Measurements from ENCODE around the gene ITFG1. TPM values are rescaled to one million over a fixed set of nuclear protein-coding genes. Genes with fewer than 3 reads are reported as not detected.

Gene ITFG1
- 40.9 TPM for total RNA-seq (ENCODE audit: insufficient read depth, low replicate concordance)

DNA sequence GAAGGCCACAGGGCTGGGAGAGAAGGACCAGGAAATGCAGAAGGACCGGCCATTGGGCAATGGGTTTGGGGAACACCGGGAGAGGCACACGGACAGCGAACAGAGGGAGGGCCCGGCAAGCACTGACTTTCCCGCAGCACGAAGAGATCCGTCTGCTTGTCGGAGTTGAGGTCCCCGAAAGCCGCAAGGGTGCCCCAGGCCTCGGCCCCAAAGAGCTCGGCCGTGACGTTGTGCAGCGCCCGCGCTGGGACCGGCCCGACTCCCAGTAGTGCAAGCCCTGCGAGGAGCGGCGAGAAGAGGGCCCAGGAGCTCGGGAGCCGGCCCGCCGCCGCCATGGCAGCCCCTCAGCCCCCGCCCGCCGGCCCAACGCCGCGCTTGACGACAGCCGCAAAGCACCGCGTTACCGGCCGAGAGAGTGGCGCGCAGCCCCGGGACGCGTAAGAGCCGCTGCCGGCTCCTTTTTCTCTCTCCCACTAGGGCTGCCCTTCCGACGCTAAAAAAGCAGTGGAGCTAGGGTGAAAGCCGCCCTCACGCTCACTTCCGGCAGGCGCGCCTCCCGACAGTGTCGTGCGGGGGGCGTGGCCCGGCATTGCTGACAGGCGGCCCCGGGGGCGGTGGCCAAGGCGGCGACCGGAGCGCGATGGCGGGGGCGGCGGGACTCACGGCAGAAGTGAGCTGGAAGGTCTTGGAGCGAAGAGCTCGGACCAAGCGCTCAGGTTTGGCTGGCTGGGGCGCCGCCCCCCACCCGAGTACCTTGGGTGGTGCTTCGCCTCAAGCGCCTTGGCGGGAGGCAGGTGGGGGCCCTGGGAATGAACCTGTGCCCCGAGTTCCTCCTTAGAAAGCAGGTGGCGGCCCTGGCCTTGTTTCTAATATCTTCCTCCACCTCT, at the start of gene ITFG1, which contains the start of gene PHKB:
ITFG1 (minus strand) TSS at position 353 of the 887 bp plus-strand sequence; CDS start at position 335, 18 bp downstream.
PHKB (plus strand) TSS at position 621 of the 887 bp plus-strand sequence; CDS start at position 641, 20 bp downstream.
- DNase-seq (ENCODE audit: low spot score), result peak; percentile 93

DNA sequence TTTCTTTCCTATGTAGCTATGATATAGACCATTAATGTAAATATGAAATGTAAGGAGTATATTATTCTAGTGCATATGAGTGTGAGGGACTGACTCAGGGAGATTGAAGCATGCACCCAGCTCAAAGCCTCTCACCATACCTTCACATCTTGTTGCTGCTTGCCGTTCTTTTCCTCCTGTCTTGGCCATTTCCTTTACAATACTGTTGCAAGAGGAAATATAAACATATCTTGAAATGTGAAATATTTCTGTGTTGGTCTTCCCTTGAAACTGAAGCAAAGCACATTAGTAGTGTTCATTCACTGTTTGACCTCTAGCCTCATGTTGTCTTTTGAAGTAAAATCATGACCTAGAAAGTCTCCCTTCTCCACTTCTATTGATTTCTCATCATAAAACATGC, 46.8 kb upstream of the ITFG1 start:
- DNase-seq (ENCODE audit: low spot score), result no peak

GRCh38 chr16:47506800-47507199, 45.9 kb upstream of the ITFG1 start:
- DNase-seq (ENCODE audit: low spot score), result no peak

DNA sequence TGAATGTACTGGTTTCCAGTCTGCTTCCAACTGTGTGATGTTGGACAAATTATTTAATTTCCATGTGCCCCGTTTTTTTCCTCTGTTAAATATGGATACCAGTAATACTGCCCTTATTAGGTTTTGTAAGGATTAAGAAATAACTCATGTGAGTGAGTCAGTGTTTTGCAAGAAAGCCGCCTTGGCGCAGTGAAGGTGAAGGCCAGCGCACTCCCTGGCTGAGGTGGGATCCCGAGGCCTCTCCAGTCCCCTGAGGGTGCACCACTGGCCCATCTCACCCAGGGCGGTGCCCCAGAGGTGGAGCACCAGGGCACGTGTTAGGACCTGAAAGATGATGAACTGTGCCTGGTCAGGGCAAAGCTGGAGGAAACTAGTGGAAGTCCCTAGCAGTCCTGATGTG, 43.7 kb upstream of the ITFG1 start:
- DNase-seq (ENCODE audit: low spot score), result no peak

DNA sequence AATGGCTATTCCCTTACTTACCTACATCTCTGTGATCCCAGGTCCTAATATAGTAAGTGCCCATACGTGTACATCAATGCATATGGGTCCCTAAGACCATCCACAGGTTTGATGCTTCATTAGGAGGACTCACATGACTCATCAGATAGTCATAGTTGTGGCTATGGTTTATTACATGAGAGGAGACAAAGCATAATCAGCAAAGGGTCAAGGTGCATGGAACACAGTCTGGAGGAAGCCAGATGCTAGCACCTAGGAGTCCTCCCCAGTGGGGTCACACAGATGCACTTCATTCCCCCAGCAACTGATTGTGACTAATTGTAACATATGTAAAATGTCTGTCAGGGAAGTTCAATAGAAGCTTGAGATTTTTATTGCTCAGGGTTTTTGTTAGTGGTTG, 43.1 kb upstream of the ITFG1 start:
- no peak for DNase-seq (ENCODE audit: low spot score)

DNA sequence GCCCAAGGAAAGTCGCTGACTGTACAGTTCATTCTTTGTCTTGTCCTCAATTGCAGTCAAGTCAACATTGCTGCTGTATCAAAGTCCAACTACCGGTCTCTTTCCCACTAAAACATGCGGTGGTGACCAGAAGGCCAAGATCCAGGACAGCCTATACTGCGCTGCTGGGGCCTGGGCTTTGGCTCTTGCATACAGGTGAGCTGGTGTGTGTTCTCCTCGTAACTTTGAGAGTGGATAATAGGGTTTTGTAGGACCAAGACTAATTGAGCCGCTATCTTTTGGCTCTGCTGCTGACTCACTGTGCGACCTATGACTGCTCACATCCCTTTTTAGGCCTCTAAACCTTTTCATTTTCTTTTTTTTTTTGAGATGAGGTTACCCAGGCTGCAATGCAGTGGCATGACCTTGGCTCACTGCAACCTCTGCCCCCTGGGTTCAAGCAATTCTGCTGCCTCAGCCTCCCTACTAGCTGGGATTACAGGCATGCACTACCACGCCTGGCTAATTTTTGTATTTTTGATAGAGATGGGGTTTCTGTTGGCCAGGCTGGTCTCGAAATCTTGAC, 38.9 kb upstream of the ITFG1 start:
- no peak for DNase-seq (ENCODE audit: low spot score)

DNA sequence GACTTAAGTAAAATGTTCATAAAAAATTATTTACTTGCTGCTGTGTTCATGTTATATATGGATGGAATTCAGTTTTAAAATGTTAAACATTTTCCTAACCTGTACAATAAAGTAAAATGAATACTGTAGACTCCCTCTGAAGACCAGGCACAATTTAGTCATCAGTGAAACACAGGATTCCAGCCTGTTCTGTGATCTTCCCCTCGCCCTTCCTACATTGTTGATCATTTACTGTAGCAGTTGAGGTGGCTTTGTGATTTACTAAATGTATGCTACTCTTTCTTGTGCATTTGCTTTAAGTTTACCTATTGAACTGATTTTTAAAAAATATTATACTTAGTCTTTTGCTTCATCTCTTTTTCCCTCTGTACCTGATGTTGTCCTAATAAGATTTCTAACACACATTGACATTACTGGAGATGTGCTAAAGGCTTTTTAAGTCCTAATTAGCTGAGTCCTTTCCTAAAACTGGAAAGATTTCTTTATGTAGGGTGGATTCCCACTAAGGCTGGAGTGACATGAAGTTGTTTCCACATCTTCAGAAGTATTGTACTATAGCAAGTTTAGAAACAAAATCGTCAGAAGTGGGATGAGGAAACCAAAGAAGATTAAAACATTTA, 38.3 kb upstream of the ITFG1 start:
- DNase-seq (ENCODE audit: low spot score), result no peak

- DNase-seq (ENCODE audit: low spot score), result no peak
Measured at GRCh38 chr16:47493381-47494337, 32.8 kb upstream of the ITFG1 start.

DNA sequence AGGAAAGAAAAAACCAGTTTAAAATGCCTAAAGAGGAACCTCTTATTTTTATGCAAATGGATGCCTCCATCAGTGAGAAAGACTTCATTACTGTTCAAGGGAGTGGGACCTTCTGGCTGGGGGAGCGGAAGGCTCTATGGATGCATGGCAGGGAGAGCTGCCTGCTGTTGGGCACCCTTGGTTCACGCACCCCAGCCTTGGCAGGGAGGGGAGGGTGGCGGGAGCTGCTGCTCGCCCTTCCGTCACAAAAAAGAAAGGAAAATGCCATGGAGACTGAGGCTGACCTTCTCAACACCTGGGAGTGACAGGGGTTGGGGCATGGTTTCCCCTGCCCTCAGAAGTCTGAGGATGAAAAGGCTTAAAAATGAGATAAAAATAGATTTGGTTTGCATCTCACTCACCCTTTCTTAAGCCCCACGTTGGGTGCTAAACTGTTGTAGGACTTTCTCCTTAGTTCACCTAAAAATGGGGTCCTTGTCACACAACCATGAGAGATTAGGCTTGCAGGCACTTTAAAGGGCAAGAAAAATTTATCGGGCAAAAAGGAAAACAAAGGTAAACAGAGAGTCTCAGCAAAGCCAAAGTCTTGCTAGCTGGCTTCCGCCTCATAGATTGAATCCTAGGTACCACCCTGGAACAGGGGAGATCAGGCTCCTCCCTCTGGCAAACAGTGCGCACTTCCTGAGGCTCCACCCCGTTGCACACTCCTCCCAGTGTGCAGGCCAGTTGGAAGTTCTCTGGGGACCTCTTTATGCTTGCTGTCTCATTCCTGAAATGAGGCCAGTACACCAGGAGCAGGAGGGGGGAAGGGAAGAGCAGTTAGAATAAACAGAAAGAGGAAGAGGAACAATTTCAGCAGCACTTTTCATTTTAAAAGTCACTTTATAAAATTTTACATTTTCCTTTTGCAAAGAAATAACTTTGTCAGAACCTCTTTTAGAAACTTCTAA, 31.8 kb upstream of the ITFG1 start:
- peak; percentile 60 for DNase-seq (ENCODE audit: low spot score)

- DNase-seq (ENCODE audit: low spot score), result no peak
Measured at GRCh38 chr16:47492036-47492427, 31.2 kb upstream of the ITFG1 start.

DNA sequence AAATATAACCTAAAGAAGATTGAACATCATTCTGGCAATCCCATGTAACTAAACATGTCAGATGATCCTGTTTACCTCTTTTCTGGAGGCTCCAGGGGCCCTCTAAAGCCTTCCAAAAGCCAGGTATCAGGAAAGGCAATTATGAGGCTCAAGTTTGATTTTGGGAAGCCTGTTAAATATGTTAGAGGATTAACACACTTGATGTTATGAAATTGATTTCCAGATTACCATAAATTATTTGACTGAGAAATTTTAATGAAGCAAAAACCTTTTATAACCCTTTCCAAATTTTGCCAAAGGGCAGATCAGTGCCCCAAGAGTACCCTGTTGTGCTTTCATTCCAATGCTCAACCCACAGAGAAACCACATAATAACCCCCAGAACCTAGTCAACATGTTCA, 29.6 kb upstream of the ITFG1 start:
- no peak for DNase-seq (ENCODE audit: low spot score)

GRCh38 chr16:47488051-47488450, 27.2 kb upstream of the ITFG1 start:
- DNase-seq (ENCODE audit: low spot score), result no peak

- DNase-seq (ENCODE audit: low spot score), result no peak
Measured at GRCh38 chr16:47486856-47487255, 26.0 kb upstream of the ITFG1 start.

DNA sequence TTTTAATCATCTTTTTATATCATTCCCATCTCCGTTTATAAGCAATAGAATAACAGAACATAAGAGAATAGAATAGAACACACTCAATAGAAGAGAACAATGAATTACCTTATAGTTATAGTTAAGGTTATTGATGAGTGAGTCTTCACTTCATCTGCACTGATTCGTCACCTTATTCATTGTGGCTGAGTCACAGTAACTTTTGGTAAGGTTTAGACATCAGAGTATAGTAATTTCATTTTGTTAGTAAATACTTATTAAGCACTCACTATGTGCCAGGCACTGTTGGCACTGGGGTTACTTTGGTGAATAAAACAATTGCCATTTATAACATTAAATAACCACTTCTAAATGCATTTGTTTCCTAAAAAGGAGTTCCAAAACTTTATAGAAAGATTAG, 22.8 kb upstream of the ITFG1 start:
- DNase-seq (ENCODE audit: low spot score), result no peak

- DNase-seq (ENCODE audit: low spot score), result no peak
Measured at GRCh38 chr16:47481698-47482374, 21.0 kb upstream of the ITFG1 start.

DNA sequence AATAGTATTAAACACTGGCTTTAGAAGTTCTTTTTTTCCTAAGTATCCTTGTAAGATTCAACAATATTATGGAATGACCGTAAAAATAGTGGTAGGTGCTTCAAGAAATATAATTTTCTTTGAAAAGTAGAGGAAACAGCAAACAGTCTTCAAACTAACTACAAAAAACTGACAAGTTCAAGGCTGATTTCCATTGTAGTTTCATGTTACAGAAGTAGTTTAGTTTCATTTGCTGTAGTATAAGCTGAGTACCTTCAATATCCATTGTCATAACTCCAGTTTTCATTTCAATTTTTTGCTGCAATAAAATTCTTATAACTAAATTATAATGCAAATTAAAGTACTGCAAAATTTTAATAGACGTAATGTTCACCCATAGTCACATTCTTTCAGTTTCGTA, 19.5 kb upstream of the ITFG1 start:
- DNase-seq (ENCODE audit: low spot score), result no peak

- no peak for DNase-seq (ENCODE audit: low spot score)
Measured at GRCh38 chr16:47477679-47478078, 16.8 kb upstream of the ITFG1 start.

- DNase-seq (ENCODE audit: low spot score), result no peak
Measured at GRCh38 chr16:47476654-47477345, 15.9 kb upstream of the ITFG1 start.

DNA sequence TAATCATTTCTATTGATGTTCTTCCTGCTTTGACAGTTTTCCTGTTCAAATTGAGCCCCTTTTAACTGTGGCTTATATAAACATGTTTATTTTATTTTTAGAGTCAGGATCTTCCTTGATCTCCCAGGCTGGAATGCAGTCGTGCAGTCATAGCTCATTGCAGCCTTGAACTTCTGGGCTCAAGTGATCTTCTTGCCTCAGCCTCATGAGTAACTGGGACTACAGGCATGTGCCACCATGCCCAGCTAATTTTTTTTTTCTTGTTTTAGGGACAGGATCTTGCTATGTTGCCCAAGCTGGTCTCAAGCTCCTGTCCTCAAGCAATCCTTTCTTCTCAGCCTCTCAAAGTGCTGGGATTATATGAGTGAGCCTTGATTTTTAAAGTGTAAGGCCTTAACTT, 14.9 kb upstream of the ITFG1 start:
- peak; percentile 51 for DNase-seq (ENCODE audit: low spot score)
